ENCODE results near the gene ELAPOR2.
A peak's percentile ranks its signal among the peaks of the same experiment; 100 is the strongest.

ELAPOR2 gene

GRCh38 chr7:87059525-87060287, at the start of gene ELAPOR2:
Gene ELAPOR2 (minus strand): TSS chr7:87059654. CDS start chr7:87059513, 141 bp downstream.
- H3K4me1 ChIP-seq (ENCODE audit: insufficient read depth, low read length, poor library complexity, severe bottlenecking) = peaks cover 4% of the 10 kb centered on the region
- H3K9ac ChIP-seq (ENCODE audit: low read depth, low read length, poor library complexity, severe bottlenecking) = no peak within 1 kb of the TSS
- H3K9me3 ChIP-seq (ENCODE audit: insufficient read depth, low read depth, low read length) = no peaks in the 10 kb centered on the region
- H2AFZ ChIP-seq (ENCODE audit: low read length) = peak within 1 kb of the TSS; percentile 92
- peak within 1 kb of the TSS; percentile 72 for H3K4me3 ChIP-seq (ENCODE audit: low read length, poor library complexity, severe bottlenecking)
- no peaks in the 10 kb centered on the region for H3K36me3 ChIP-seq (ENCODE audit: insufficient read depth, low read length)
- H3F3A ChIP-seq (ENCODE audit: low read depth) = no peaks in the 10 kb centered on the region
- H3K9me2 ChIP-seq (replicated peaks; ENCODE audit: low read depth, low read length) = no peaks in the 10 kb centered on the region
- peaks cover 20% of the 10 kb centered on the region for H3K27me3 ChIP-seq (ENCODE audit: insufficient read depth, low read length, poor library complexity, severe bottlenecking)
- no peaks in the 10 kb centered on the region for H4K20me1 ChIP-seq (ENCODE audit: insufficient read depth, low read length, poor library complexity, severe bottlenecking)
- peak within 1 kb of the TSS; percentile 71 for H3K4me2 ChIP-seq (ENCODE audit: low read depth, low read length, poor library complexity, severe bottlenecking)
- no peaks in the 10 kb centered on the region for H3K79me2 ChIP-seq (ENCODE audit: insufficient read depth, low read length)
- TF ChIP-seq EZH2phosphoT487 (IDR thresholded peaks at IDR 0.05; ENCODE audit: borderline replicate concordance) = no peak
- peak; percentile 40 for TF ChIP-seq CTCF (conservative IDR thresholded peaks at IDR 0.05; ENCODE audit: low read length)

GRCh38 chr7:87107949-87108776, 48.7 kb upstream of the ELAPOR2 start:
- Histone ChIP-seq H3K4me1 (ENCODE audit: insufficient read depth, low read length, poor library complexity, severe bottlenecking) (no peaks in the 10 kb centered on the region), H3K4me3 (ENCODE audit: low read length, poor library complexity, severe bottlenecking) (no peak overlapping the region), H3K4me2 (ENCODE audit: low read depth, low read length, poor library complexity, severe bottlenecking) (no peak overlapping the region), H3K27me3 (ENCODE audit: insufficient read depth, low read length, poor library complexity, severe bottlenecking) (no peaks in the 10 kb centered on the region), H3K9me3 (ENCODE audit: insufficient read depth, low read depth, low read length) (no peaks in the 10 kb centered on the region; the same call in 1 of the 2 replicates), H3K9me2 (replicated peaks; ENCODE audit: low read depth, low read length) (no peaks in the 10 kb centered on the region), H3K9ac (ENCODE audit: low read depth, low read length, poor library complexity, severe bottlenecking) (no peak overlapping the region), H3F3A (ENCODE audit: low read depth) (no peaks in the 10 kb centered on the region), H3K36me3 (ENCODE audit: insufficient read depth, low read length) (no peaks in the 10 kb centered on the region), H4K20me1 (ENCODE audit: insufficient read depth, low read length, poor library complexity, severe bottlenecking) (no peaks in the 10 kb centered on the region), H3K79me2 (ENCODE audit: insufficient read depth, low read length) (no peaks in the 10 kb centered on the region), H2AFZ (ENCODE audit: low read length) (no peak overlapping the region)
- TF ChIP-seq CTCF (conservative IDR thresholded peaks at IDR 0.05; ENCODE audit: low read length) = no peak
- no peak for TF ChIP-seq EZH2phosphoT487 (IDR thresholded peaks at IDR 0.05; ENCODE audit: borderline replicate concordance)

- H3K27me3 ChIP-seq (ENCODE audit: insufficient read depth, low read length, poor library complexity, severe bottlenecking) = no peaks in the 10 kb centered on the region
- no peaks in the 10 kb centered on the region for H3F3A ChIP-seq (ENCODE audit: low read depth)
- H3K36me3 ChIP-seq (ENCODE audit: insufficient read depth, low read length) = no peaks in the 10 kb centered on the region
- no peaks in the 10 kb centered on the region for H3K9me2 ChIP-seq (replicated peaks; ENCODE audit: low read depth, low read length)
- no peak overlapping the region for H2AFZ ChIP-seq (ENCODE audit: low read length)
- H4K20me1 ChIP-seq (ENCODE audit: insufficient read depth, low read length, poor library complexity, severe bottlenecking) = no peaks in the 10 kb centered on the region
- H3K4me1 ChIP-seq (ENCODE audit: insufficient read depth, low read length, poor library complexity, severe bottlenecking) = no peaks in the 10 kb centered on the region
- TF ChIP-seq CTCF (conservative IDR thresholded peaks at IDR 0.05; ENCODE audit: low read length) (no peak), EZH2phosphoT487 (IDR thresholded peaks at IDR 0.05; ENCODE audit: borderline replicate concordance) (no peak)
- no peaks in the 10 kb centered on the region for H3K79me2 ChIP-seq (ENCODE audit: insufficient read depth, low read length)
- H3K9ac ChIP-seq (ENCODE audit: low read depth, low read length, poor library complexity, severe bottlenecking) = no peak overlapping the region
- no peak overlapping the region for H3K4me3 ChIP-seq (ENCODE audit: low read length, poor library complexity, severe bottlenecking)
- no peak overlapping the region for H3K4me2 ChIP-seq (ENCODE audit: low read depth, low read length, poor library complexity, severe bottlenecking)
- H3K9me3 ChIP-seq (ENCODE audit: insufficient read depth, low read depth, low read length) = no peaks in the 10 kb centered on the region
Observed at GRCh38 chr7:87106974-87107612, 47.6 kb upstream of the ELAPOR2 start.

All from Loucy (cell line).